GM21528 (cell line): ENCODE data around the gene SAE1.
"Not testable (repeated sequence)": the region's sequence is repeated elsewhere in the genome, so short reads cannot be mapped to it uniquely, and the experiment has no call there.

Source experiments
- ATAC-seq: cut with Tn5 transposase; IDR thresholded peaks from one replicate; pipeline ENCODE4 v1.9.1; 2021; ENCODE audit warnings: mild to moderate bottlenecking, moderate library complexity; ENCODE audit not compliant: unreplicated experiment, low FRiP score

SAE1 gene

GRCh38 chr19:47124937-47125668 lies 5.5 kb upstream of the SAE1 start:
- ATAC-seq = no peak

DNA sequence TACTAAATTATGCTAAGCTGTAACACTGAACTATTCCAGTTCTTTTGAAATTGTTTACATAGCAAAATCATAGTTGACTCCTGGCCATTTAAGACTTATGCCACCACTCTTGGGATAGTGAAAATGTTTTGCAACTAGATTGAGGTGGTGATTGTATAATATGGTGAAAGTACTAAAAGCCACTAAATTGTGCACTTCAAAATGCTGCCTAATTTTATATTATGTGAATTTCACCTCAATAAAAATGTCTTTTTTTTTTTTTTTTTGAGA lies 5.0 kb upstream of the SAE1 start:
- no peak for ATAC-seq

DNA sequence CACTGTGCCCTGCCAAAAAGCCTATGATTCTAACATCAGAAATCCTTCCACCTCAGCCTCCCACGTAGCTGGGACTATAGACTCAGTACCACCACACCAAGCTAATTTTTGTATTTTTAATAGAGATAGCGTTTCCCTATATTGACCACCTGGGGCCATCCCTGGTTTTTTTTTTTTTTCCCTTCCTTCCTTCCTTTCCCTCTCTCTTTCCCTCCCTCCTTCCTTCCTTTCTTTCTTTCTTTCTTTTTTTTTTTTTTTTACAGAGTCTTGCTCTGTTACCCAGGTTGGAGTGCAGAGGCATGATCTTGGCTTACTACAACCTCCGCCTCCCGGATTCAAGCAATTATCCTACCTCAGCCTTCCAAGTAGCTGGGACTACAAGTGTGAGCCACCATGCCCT lies 1.1 kb upstream of the SAE1 start:
- ATAC-seq = no peak

DNA sequence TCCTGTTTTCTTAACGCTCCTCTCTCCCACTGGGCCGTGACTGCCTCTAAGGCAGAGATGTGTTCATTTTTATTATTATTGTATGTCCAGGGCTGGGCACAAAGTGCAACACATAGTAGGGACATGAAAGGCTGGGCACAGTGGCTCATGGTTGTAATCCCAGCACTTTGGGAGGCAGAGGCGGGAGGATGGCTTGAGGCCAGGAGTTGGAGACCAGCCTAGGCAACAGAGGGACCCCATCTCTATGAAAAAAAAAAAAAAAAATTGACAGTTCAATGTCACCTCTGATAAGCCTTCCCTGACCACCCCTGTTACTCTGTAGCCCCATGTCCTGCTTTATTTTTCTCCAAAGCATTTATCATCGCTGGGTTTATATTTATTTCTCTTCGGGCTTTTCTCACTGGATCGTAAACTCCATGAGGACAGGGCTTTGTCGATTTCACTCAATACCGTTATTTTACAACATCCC lies 481 bp upstream of the SAE1 start:
- no peak for ATAC-seq

DNA sequence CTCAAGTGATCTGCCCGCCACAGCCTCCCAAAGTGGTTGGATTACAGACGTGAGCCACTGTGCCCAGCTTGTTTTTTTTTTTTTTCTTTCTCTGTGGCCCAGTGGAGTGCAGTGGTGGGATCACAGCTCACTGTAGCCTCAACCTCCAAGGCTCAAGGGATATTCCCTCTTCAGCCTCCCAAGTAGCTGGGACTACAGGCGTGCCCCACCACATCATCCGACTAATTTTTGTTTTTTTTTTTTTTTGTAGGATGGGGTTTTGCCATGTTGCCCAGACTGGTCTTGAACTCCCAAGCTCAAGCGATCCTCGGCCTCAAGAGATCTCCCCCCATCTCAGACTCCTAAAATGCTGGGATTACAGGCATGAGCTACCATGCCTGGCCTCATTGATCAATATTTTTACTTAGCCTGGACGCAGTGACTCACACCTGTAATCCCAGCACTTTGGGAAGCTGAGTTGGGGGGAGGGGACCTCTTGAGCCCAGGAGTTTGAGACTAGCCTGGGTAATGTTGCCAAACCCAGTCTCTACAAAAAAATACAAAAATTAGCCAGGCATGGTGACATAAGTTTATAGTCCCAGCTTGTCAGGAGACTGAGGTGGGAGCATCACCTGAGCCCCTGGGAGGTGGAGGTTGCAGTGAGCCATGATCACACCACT lies 1.7 kb downstream of the SAE1 start:
- no peak for ATAC-seq

GRCh38 chr19:47133021-47133471 lies 2.4 kb downstream of the SAE1 start:
- no peak for ATAC-seq

GRCh38 chr19:47134545-47134944 lies 3.9 kb downstream of the SAE1 start:
- no peak for ATAC-seq

DNA sequence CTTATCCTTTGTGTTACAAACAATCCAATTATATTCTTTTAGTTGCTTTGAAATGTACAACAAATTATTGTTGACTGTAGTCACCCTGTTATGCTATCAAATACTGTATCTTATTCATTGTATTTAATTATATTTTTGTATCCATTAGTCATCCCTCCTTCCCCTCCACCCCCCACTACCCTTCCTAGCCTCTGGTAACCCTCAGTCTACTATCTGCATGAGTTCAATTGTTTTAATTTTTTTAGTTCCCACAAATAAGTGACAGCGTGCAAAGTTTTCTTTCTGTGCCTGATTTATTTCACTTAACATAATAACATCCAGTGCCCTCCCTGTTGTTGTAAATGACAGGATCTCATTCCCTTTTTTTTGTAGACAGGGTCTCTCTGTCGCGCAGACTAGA lies 4.5 kb downstream of the SAE1 start:
- ATAC-seq = no peak

GRCh38 chr19:47141252-47141651 lies 10.6 kb downstream of the SAE1 start:
- not testable (repeated sequence) for ATAC-seq

DNA sequence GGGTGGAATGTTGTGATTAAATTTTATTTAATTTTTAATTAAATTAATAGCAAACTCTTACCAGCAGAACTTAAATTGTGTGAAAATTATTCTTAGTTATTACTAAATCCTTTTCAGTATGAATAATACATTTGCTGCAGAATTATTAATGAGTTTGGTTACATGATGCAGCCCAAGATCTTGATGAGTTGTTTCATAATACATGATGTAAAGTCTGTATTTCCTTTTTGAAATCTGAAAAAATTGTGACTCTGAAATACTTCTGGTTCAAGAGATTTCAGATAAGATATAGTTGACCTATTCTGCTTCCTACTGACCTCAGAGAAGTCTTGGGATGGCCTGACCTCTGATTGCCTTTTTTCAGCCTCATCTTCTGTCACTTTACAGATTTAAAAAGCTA lies 11.1 kb downstream of the SAE1 start:
- no peak for ATAC-seq

GRCh38 chr19:47142779-47143178 lies 12.1 kb downstream of the SAE1 start:
- no peak for ATAC-seq

DNA sequence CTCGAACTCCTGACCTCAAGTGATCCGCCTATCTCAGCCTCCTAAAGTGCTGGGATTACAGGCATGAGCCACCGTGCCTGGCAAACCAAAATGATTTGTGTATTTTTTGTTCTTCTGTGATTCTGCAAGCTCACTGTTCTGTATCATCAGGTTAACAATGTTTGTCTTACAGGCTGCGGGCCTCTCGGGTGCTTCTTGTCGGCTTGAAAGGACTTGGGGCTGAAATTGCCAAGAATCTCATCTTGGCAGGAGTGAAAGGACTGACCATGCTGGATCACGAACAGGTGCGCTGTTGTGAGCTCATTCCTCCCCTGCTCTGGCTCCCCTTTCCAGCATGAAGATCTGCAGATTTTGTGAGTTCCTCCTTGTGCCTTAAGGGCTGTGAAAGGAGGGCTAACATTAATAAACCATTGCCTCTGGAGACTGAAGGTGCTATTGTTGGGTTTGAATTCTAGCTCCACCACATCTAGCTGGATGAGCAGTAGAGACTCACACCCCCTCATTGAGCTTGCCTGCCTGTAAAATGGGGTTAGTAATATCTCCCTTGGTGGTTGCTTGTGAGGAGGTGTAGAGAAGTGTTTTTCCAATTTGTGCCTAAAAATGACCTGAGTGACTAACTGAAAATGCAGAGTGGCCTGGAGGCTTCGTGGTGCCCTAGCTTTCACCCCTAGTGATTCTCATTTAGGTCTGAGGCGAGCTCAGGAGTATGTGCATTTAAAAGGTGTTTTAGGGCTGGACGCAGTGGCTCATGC lies 12.9 kb downstream of the SAE1 start:
- no peak for ATAC-seq

GRCh38 chr19:47144630-47145029 lies 14.0 kb downstream of the SAE1 start:
- no peak for ATAC-seq

DNA sequence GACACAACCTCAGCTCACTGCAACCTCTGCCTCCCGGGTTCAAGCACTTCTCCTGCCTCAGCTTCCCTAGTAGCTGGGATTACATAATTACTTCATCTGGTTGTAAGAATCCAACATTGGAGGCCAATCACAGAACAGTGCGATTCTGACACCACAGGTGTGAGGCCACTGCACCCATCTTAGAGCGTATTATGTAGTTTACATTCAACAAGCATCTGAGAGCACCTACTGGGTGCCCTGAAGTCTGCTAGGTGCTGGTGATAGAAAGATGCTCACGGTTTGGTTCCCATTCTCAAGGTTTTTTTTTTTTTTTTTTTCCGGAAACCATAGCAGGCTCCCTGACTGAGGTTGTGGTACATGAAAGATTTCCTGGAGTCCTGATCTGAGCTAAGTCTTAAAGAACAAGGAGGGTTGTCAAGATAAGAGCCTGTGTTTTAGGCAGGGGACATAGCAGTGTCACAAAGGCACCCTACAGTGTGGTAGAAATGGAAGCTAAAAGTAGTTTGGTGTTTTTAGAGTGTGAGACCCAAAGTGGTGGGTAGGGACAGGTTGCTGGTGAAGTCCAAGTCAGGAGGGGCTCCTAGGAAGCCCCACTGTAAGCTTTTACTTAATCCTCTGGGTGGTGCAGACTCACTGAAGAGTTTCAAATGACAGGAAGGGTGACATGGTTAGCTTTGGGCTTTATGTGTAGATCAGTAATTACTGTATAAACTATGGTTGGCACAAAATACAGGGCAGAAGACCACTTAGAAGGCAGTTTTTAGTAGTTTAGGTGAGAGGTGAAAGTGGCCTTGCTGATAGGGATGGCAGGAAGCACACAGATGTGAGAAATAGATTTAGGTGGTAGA lies 15.2 kb downstream of the SAE1 start:
- no peak for ATAC-seq

DNA sequence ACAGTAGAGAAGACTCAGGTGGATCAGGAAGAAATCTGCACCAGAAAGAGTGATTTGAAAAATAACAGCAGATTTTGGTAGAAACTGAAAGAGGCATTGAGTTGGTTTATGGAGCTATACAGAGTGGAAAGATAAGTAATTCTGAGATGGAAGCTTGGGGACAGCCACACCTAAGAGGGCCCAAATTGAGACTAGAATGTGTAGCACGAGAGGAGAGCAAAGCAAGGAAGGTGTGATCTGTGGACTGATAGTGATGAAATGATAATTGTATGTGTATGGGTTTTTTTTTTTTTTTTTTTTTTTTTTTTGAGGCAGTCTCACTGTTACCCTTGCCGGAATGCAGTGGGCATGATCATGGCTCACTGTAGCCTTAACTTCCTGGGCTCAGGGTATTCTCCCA lies 16.3 kb downstream of the SAE1 start:
- no peak for ATAC-seq

DNA sequence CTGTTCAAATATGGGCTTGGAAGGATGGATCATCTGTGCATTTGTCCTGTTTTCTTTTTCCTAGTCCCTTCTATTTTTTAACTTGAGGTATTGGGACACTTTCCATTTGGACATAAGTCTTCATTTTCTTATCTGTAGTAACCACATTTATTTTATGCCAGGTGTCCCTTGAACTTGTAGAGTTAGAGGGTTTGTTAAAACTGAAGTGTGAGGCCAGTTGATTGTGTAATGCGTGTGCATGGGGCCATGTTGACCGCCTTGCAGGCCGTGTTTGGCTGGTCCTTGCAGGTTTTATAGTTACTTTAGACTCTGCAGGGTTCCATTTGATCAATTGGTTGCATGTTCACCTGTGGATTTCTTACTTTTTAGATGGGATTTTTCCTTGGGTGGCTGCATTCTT lies 21.0 kb downstream of the SAE1 start:
- no peak for ATAC-seq

GRCh38 chr19:47152205-47152604 lies 21.6 kb downstream of the SAE1 start:
- no peak for ATAC-seq

GRCh38 chr19:47152632-47153031 lies 22.0 kb downstream of the SAE1 start:
- ATAC-seq = no peak

DNA sequence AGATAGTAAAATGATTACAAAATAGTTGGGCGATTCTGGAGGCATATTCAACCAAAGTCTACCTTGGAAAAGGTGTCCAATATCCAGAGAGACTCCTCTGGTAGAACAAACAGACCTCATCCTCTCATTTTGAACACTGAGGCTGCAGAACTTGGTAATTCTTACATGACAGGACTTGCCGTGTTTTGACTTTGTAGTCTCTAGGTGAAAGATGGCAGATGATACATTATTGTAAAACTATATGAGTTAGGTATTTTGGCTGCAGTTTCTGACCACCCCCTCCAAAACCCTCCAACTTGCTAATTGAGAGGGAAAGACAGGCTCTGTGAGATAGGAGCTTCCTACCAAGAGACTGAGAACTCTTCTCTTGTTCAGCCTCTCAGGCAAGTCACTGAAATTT lies 22.6 kb downstream of the SAE1 start:
- ATAC-seq = no peak

GRCh38 chr19:47155148-47155547 lies 24.5 kb downstream of the SAE1 start:
- no peak for ATAC-seq
